Measurements from ENCODE around the gene HIVEP1. TPM values are rescaled to one million over a fixed set of nuclear protein-coding genes. Genes with fewer than 3 reads are reported as not detected.

Gene HIVEP1
- total RNA-seq, 4 donors from 2014 or later = 14.9 to 30.6 (median 22.2) TPM

DNA sequence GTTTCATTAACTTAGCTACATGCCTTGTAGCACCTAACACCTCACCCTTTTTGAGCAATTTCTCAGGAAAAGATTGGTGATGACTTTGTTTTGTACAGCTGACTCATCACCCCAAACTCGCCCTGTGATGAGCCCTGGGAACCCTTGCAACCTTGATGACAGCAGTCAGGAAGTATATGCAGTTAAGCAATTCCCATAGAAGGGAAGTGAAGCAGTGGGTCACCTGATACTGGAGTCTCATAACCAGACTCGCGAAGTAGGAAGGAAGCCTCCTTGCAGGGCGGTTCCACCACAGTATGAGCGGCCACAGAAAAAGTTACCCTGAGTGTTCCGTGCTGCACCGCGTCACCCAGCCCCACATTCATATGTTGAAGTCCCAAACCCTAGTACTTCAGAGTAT is 196.1 kb downstream of the HIVEP1 start:
- H3K36me3 ChIP-seq = no peaks in the 10 kb centered on the region
- no peaks in the 10 kb centered on the region for H3K27me3 ChIP-seq
- 86 to 93% methylated on average over 8 of the region's 8 CpGs for WGBS, 2 donors
- TF ChIP-seq POLR2A (IDR thresholded peaks at IDR 0.05) (no peak), EP300 (IDR thresholded peaks at IDR 0.05) (peak in 1 of 2 donors; percentile 59)
- peak in 1 of 2 donors; percentile 17 for DNase-seq (ENCODE audit: low spot score in 2 of 2)
- no peaks in the 10 kb centered on the region for H3K9me3 ChIP-seq
- H3K27ac ChIP-seq = no peak overlapping the region
- no peak overlapping the region for H3K4me3 ChIP-seq
- no peaks in the 10 kb centered on the region for H3K4me1 ChIP-seq

DNA sequence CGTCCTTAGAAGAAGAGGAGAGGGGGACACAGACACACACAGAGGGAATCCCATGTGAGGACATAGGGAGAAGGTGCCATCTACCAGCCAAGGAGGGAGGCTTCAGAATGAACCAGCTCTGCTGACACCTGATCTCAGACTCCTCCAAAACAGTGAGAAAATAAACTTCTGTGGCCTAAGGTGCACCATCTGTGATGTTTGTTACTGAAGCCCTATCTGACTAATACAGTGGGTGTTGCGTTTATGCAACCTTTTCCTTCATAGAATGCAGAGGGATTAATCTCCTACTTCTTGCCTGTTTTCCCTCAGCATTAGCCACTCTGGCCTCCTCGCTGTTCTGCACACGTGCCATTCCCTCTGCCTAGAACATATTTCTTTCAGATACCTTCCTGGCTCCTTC is 196.6 kb downstream of the HIVEP1 start:
- H3K27me3 ChIP-seq = no peaks in the 10 kb centered on the region
- no peaks in the 10 kb centered on the region for H3K36me3 ChIP-seq
- no peak for DNase-seq (ENCODE audit: low spot score in 2 of 2)
- no peak overlapping the region for H3K27ac ChIP-seq
- no peaks in the 10 kb centered on the region for H3K9me3 ChIP-seq
- H3K4me1 ChIP-seq = no peaks in the 10 kb centered on the region
- 91 to 94% methylated on average over 4 of the region's 4 CpGs for WGBS, 2 donors
- no peak overlapping the region for H3K4me3 ChIP-seq
- TF ChIP-seq POLR2A (IDR thresholded peaks at IDR 0.05) (no peak), EP300 (IDR thresholded peaks at IDR 0.05) (no peak)
- TF ChIP-seq, protein P1, sequence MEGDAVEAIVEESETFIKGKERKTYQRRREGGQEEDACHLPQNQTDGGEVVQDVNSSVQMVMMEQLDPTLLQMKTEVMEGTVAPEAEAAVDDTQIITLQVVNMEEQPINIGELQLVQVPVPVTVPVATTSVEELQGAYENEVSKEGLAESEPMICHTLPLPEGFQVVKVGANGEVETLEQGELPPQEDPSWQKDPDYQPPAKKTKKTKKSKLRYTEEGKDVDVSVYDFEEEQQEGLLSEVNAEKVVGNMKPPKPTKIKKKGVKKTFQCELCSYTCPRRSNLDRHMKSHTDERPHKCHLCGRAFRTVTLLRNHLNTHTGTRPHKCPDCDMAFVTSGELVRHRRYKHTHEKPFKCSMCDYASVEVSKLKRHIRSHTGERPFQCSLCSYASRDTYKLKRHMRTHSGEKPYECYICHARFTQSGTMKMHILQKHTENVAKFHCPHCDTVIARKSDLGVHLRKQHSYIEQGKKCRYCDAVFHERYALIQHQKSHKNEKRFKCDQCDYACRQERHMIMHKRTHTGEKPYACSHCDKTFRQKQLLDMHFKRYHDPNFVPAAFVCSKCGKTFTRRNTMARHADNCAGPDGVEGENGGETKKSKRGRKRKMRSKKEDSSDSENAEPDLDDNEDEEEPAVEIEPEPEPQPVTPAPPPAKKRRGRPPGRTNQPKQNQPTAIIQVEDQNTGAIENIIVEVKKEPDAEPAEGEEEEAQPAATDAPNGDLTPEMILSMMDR (IDR thresholded peaks at IDR 0.05) = no peak

Other genes starting within 250 kb of the HIVEP1 start
- not detected for gene ADTRP, start 233.5 kb upstream of the HIVEP1 start, total RNA-seq